Measurements from ENCODE around the gene RBM33. TPM values are rescaled to one million over a fixed set of nuclear protein-coding genes. Genes with fewer than 3 reads are reported as not detected.

Gene RBM33
- total RNA-seq, 8 experiments from 2014 or later, result 13.3 to 52.0 (median 29.3) TPM

DNA sequence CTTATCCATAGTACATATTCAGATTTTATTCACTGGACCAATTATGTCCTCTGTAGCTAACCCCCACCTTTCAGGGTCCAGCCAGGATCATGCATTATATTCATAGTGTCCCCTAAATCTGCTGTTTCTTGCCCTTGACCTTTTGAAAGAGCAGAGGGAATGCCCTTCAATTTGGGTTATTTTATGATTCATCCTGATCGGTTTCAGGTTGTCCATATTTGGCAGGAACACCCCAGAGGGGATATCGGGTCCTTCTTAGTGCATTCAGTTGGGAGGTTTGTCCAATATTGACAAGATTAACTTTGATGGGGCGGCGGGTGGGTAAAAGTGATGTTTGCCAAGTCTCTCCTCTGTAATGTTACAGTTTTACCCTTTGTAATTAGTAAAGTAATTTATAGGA is 106.9 kb downstream of the RBM33 start:
- Histone ChIP-seq H3K27ac (no peak overlapping the region), H3K4me3 (no peak overlapping the region), H3K4me1 (replicated peaks in 1 of 2) (no peaks in the 10 kb centered on the region)
- 73 to 100% (median 94%) methylated on average over 2 to 4 of the region's 4 CpGs; no CpG with 5 or more reads in 3 of the 10 experiments for WGBS, 10 experiments
- in situ Hi-C loops (cut with MboI; ENCODE audit: low pct_unique_long_range_greater_than_20kb in 2 of 9, low sequenced_read_pairs in 9 of 9, unreplicated experiment in 9 of 9), result loop anchor here in 3 of 9 experiments (25.0 kb wide), 3 partner anchors 339 to 814 kb away; no protein-coding TSS in a partner anchor
- no peak for ATAC-seq (replicated peaks in 6 of 8)

- no peak for ATAC-seq (replicated peaks in 6 of 8)
- H3K4me1 ChIP-seq (replicated peaks in 1 of 2), result no peaks in the 10 kb centered on the region
- no peak overlapping the region for H3K27ac ChIP-seq
- 65 to 100% (median 90%) methylated on average over 2 to 7 of the region's 9 CpGs; no CpG with 5 or more reads in 4 of the 10 experiments for WGBS, 10 experiments
- in situ Hi-C loops (cut with MboI; ENCODE audit: low pct_unique_long_range_greater_than_20kb in 2 of 9, low sequenced_read_pairs in 9 of 9, unreplicated experiment in 9 of 9), result loop anchor here in 3 of 9 experiments (25.0 kb wide), 3 partner anchors 341 to 816 kb away; no protein-coding TSS in a partner anchor
- H3K4me3 ChIP-seq, result no peak overlapping the region
Measured at GRCh38 chr7:155752756-155753445, 108.4 kb downstream of the RBM33 start.

DNA sequence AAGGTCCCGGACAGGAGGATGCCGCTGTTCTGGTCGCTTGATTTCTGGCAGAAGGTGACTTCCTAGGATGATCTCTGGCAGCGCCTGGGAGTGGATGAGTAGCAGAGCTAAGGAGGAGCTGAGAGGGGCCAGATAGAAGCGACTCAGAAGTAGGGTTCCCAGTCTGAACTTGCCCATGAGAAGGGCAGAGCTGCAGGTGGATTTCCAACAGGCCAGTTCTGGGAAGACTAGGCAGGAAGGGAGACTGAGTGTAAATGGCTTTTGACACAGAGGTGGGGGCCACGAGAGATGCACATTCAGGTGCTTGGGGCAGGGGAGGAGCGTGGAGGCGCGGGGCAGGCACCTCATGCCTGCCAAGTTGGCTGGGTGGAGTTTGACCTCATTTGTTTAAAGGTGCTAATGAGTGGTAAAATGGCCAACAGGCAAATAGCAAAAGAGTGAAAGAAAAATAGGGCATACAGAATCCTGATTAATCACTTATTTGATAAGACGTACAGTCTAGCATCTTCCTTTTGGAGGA is 109.0 kb downstream of the RBM33 start:
- WGBS, 10 experiments, result 67 to 100% (median 88%) methylated on average over 1 to 4 of the region's 10 CpGs; no CpG with 5 or more reads in 3 of the 10 experiments
- in situ Hi-C loops (cut with MboI; ENCODE audit: low pct_unique_long_range_greater_than_20kb in 2 of 9, low sequenced_read_pairs in 9 of 9, unreplicated experiment in 9 of 9), result loop anchor here in 3 of 9 experiments (25.0 kb wide), 3 partner anchors 341 to 816 kb away; no protein-coding TSS in a partner anchor
- H3K4me3 ChIP-seq, result no peak overlapping the region
- peak in 3 of 8 experiments; percentile 29 to 51 (median 34) for ATAC-seq (replicated peaks in 6 of 8)
- no peaks in the 10 kb centered on the region for H3K4me1 ChIP-seq (replicated peaks in 1 of 2)
- H3K27ac ChIP-seq, result no peak overlapping the region

DNA sequence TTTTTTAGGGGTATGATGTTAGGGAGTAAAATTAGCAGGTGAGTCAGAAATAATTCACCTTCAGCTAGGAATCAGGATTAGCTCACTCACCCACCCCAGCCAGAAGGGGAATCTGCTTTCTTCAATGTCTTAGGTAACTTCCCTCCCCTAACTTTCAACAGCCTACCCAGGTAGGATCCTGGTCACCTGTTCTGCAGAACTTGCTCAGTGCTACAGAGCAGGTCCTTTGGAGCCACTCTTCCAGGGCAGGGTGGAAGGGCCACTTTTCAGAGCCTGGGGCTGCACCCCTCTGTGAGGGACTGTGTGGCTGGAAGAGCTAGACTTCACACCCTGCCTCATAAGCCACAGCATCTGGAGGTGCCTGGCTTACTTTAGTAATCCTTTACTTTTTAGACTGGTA is 109.7 kb downstream of the RBM33 start:
- no peak overlapping the region for H3K4me3 ChIP-seq
- in situ Hi-C loops (cut with MboI; ENCODE audit: low pct_unique_long_range_greater_than_20kb in 2 of 9, low sequenced_read_pairs in 9 of 9, unreplicated experiment in 9 of 9), result loop anchor here in 3 of 9 experiments (25.0 kb wide), 3 partner anchors 342 to 817 kb away; no protein-coding TSS in a partner anchor
- peak in 1 of 8 experiments; percentile 60 for ATAC-seq (replicated peaks in 6 of 8)
- no peak overlapping the region for H3K27ac ChIP-seq
- no peaks in the 10 kb centered on the region for H3K4me1 ChIP-seq (replicated peaks in 1 of 2)

- Histone ChIP-seq H3K4me3 (no peak overlapping the region), H3K4me1 (replicated peaks in 1 of 2) (no peaks in the 10 kb centered on the region), H3K27ac (no peak overlapping the region)
- in situ Hi-C loops (cut with MboI; ENCODE audit: low pct_unique_long_range_greater_than_20kb in 2 of 9, low sequenced_read_pairs in 9 of 9, unreplicated experiment in 9 of 9), result loop anchor here in 3 of 9 experiments (25.0 kb wide), 3 partner anchors 343 to 818 kb away; no protein-coding TSS in a partner anchor
- no peak for ATAC-seq (replicated peaks in 6 of 8)
- WGBS, 10 experiments, result 88 to 100% (median 94%) methylated on average over 1 to 3 of the region's 3 CpGs
Measured at GRCh38 chr7:155755026-155755425, 110.6 kb downstream of the RBM33 start.

- ATAC-seq (replicated peaks in 6 of 8), result no peak
Measured at GRCh38 chr7:155756322-155756721, 111.9 kb downstream of the RBM33 start.

DNA sequence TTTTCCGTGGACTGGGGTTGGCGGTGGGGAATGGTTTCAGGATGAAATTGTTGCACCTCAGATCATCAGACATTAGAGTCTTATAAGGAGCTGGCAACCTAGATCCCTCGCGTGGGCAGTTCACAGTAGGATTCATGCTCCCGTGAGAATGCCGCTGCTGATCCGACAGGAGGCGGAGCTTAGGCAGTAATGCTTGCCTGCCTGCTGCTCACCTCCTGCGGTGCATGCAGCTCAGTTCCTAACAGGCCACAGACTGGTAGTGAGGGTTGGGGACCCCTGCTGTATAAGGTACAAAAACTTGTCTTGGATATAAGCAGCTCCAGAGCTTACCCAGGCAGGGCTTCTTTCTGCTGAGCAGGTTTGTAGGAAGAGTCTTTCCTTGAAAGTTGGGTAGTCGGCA is 113.9 kb downstream of the RBM33 start:
- 53 to 100% (median 85%) methylated on average over 2 to 5 of the region's 10 CpGs; no CpG with 5 or more reads in 1 of the 10 experiments for WGBS, 10 experiments
- Histone ChIP-seq H3K4me3 (no peak overlapping the region), H3K27ac (no peak overlapping the region), H3K4me1 (replicated peaks in 1 of 2) (no peaks in the 10 kb centered on the region)
- ATAC-seq (replicated peaks in 6 of 8), result no peak
- in situ Hi-C loops (cut with MboI; ENCODE audit: low pct_unique_long_range_greater_than_20kb in 2 of 9, low sequenced_read_pairs in 9 of 9, unreplicated experiment in 9 of 9), result loop anchor here in 3 of 9 experiments (25.0 kb wide), 3 partner anchors 346 to 821 kb away; no protein-coding TSS in a partner anchor

More at GRCh38 chr7:155756322-155756721, 111.9 kb downstream of the RBM33 start:
- Histone ChIP-seq H3K4me3 (no peak overlapping the region), H3K27ac (no peak overlapping the region), H3K4me1 (replicated peaks in 1 of 2) (no peaks in the 10 kb centered on the region)
- 80 to 100% (median 98%) methylated on average over 1 to 9 of the region's 9 CpGs for WGBS, 10 experiments
- in situ Hi-C loops (cut with MboI; ENCODE audit: low pct_unique_long_range_greater_than_20kb in 2 of 9, low sequenced_read_pairs in 9 of 9, unreplicated experiment in 9 of 9), result loop anchor here in 3 of 9 experiments (25.0 kb wide), 3 partner anchors 344 to 819 kb away; no protein-coding TSS in a partner anchor

- in situ Hi-C loops (cut with MboI; ENCODE audit: low pct_unique_long_range_greater_than_20kb in 2 of 9, low sequenced_read_pairs in 9 of 9, unreplicated experiment in 9 of 9), result loop anchor here in 3 of 9 experiments (10.0 to 25.0 kb wide), 4 partner anchors 165 to 823 kb away; no protein-coding TSS in a partner anchor
- Histone ChIP-seq H3K27ac (no peak overlapping the region), H3K4me1 (replicated peaks in 1 of 2) (no peaks in the 10 kb centered on the region), H3K4me3 (no peak overlapping the region)
- ATAC-seq (replicated peaks in 6 of 8), result no peak
- WGBS, 10 experiments, result 93 to 100% (median 99%) methylated on average over 1 to 9 of the region's 9 CpGs
Measured at GRCh38 chr7:155759740-155760430, 115.4 kb downstream of the RBM33 start.

DNA sequence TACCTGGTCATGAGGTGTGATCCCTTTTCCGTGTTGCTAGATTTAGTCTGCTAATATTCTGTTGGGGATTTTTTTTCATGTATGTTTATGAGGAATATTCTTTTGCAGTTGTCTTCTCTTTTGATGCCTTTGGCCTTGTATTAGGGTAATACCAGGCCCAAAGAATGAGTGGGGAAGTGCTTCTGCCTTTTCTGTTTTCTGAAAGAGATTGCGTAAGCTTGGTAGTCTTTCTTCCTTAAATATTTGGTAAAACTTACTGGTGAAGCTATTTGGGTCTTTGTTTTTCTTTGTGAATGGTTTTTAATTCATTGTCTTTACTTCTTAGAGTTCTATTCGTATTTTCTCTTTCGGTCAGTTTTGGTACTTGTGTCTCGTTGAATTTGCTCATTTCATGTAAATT is 116.7 kb downstream of the RBM33 start:
- WGBS, 10 experiments, result 87 to 100% (median 97%) methylated on average over 2 to 5 of the region's 5 CpGs
- in situ Hi-C loops (cut with MboI; ENCODE audit: low pct_unique_long_range_greater_than_20kb in 2 of 9, low sequenced_read_pairs in 9 of 9, unreplicated experiment in 9 of 9), result loop anchor here in 3 of 9 experiments (10.0 to 25.0 kb wide), 4 partner anchors 166 to 824 kb away; no protein-coding TSS in a partner anchor
- H3K4me3 ChIP-seq, result no peak overlapping the region
- H3K4me1 ChIP-seq (replicated peaks in 1 of 2), result no peaks in the 10 kb centered on the region
- no peak overlapping the region for H3K27ac ChIP-seq
- no peak for ATAC-seq (replicated peaks in 6 of 8)

DNA sequence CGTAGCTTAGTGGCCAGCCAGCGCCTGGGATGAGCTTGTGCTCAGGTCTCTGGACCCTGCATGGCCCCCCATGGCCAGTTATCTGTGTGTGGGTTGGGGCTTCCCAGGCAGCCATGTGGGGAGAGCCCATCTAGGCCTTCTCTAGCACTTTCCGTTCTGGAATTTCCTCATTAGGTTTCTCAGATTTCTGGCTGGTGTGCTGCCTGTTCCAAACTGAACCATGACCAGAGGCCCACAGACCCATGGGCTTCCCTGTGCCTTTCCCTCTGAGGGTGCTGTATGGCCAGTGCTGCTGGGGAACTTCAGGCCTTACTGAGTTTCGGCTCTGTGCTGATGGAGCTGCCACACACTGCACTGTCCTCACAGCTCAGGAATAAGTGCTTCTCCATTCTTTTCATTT is 117.6 kb downstream of the RBM33 start:
- peak in 1 of 8 experiments; percentile 12 for ATAC-seq (replicated peaks in 6 of 8)
- in situ Hi-C loops (cut with MboI; ENCODE audit: low pct_unique_long_range_greater_than_20kb in 2 of 9, low sequenced_read_pairs in 9 of 9, unreplicated experiment in 9 of 9), result loop anchor here in 3 of 9 experiments (10.0 to 25.0 kb wide), 4 partner anchors 167 to 825 kb away; no protein-coding TSS in a partner anchor
- Histone ChIP-seq H3K4me3 (no peak overlapping the region), H3K4me1 (replicated peaks in 1 of 2) (no peaks in the 10 kb centered on the region), H3K27ac (no peak overlapping the region)
- WGBS, 10 experiments, result 67 to 93% (median 85%) methylated on average over 1 to 4 of the region's 4 CpGs; no CpG with 5 or more reads in 4 of the 10 experiments

DNA sequence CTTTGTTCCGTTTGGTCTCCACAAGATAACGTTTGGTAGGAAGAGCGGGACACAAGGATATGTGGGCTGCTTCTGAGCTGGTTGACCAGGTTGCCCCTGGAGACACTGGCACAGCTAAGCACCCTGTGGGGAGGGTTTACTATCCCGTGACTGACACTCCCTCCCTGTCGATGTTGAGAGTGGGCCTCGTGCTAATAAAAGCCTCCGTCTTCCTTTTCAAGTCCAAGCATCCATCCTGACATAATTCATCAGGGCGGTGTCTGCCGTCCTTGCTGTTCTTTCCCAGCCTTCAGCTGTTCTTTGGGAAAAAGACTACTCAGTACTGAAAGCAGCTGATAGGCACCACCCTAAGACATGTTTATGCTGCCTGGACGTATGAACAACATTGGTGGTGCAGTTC is 118.2 kb downstream of the RBM33 start:
- H3K4me1 ChIP-seq (replicated peaks in 1 of 2), result no peaks in the 10 kb centered on the region
- ATAC-seq (replicated peaks in 6 of 8), result peak; percentile 30 to 96 (median 75)
- no peak overlapping the region for H3K4me3 ChIP-seq
- no peak overlapping the region for H3K27ac ChIP-seq
- 37 to 85% (median 70%) methylated on average over 1 to 7 of the region's 10 CpGs; no CpG with 5 or more reads in 1 of the 10 experiments for WGBS, 10 experiments
- in situ Hi-C loops (cut with MboI; ENCODE audit: low pct_unique_long_range_greater_than_20kb in 2 of 9, low sequenced_read_pairs in 9 of 9, unreplicated experiment in 9 of 9), result loop anchor here in 3 of 9 experiments (10.0 to 25.0 kb wide), 4 partner anchors 168 to 825 kb away; no protein-coding TSS in a partner anchor

DNA sequence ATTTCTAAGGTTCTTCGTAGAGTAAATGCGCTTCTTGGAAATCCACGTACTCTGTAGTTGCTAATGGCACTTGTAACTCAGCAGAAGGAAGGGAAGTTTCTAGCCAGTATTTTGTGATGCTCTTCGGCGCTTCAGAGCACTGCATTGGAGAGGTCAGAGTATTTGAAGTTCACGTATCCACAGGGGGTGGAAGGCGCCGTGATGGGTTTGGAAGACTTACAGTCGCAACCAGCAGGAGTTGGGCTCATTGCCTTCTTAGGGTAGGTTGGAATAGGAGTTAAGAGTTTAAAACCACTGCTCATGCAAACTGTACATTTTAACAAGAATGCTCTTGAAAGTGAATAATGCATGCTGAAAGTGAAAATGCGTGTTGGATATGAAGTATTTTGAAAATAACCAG is 118.7 kb downstream of the RBM33 start:
- in situ Hi-C loops (cut with MboI; ENCODE audit: low pct_unique_long_range_greater_than_20kb in 2 of 9, low sequenced_read_pairs in 9 of 9, unreplicated experiment in 9 of 9), result loop anchor here in 3 of 9 experiments (10.0 to 25.0 kb wide), 4 partner anchors 168 to 826 kb away; no protein-coding TSS in a partner anchor
- 83 to 100% (median 90%) methylated on average over 2 to 10 of the region's 10 CpGs; no CpG with 5 or more reads in 1 of the 10 experiments for WGBS, 10 experiments
- ATAC-seq (replicated peaks in 6 of 8), result no peak
- Histone ChIP-seq H3K4me3 (no peak overlapping the region), H3K4me1 (replicated peaks in 1 of 2) (no peaks in the 10 kb centered on the region), H3K27ac (no peak overlapping the region)

Measured in motor neuron (in vitro differentiated cells).